Measurements from ENCODE around the gene PCDHGA2.
"Not testable (repeated sequence)": the region's sequence is repeated elsewhere in the genome, so short reads cannot be mapped to it uniquely, and the experiment has no call there.

The PCDHGA2 gene

GRCh38 chr5:141328231-141328630, 10.3 kb upstream of the PCDHGA2 start:
- H3K9me3 ChIP-seq (ENCODE audit: severe bottlenecking) = peaks cover 15% of the 10 kb centered on the region
- TF ChIP-seq CTCF (IDR thresholded peaks at IDR 0.05; ENCODE audit: low read depth, low read length) = no peak
- H3K27ac ChIP-seq = no peak overlapping the region
- no peaks in the 10 kb centered on the region for H3K36me3 ChIP-seq
- no peak for DNase-seq
- H3K27me3 ChIP-seq (ENCODE audit: insufficient read depth, low read depth, severe bottlenecking) = no peaks in the 10 kb centered on the region
- no peak overlapping the region for H3K4me3 ChIP-seq (ENCODE audit: low read depth, low read length)

- no peaks in the 10 kb centered on the region for H3K27me3 ChIP-seq (ENCODE audit: insufficient read depth, low read depth, severe bottlenecking)
- peaks cover 18% of the 10 kb centered on the region for H3K9me3 ChIP-seq (ENCODE audit: severe bottlenecking)
- H3K4me3 ChIP-seq (ENCODE audit: low read depth, low read length) = no peak within 1 kb of the TSS
- no peaks in the 10 kb centered on the region for H3K36me3 ChIP-seq
- DNase-seq = peak; percentile 31
- no peak within 1 kb of the TSS for H3K27ac ChIP-seq
- TF ChIP-seq CTCF (IDR thresholded peaks at IDR 0.05; ENCODE audit: low read depth, low read length) = peak; percentile 42; the same call in 1 of the 2 replicates
Measured at GRCh38 chr5:141330299-141331080, 8.1 kb upstream of the PCDHGA2 start, which contains the start of gene PCDHGA1. Gene PCDHGA1 (plus strand): TSS chr5:141330514.

GRCh38 chr5:141332571-141332970, 6.0 kb upstream of the PCDHGA2 start:
- H3K27me3 ChIP-seq (ENCODE audit: insufficient read depth, low read depth, severe bottlenecking); H3K4me3 ChIP-seq (ENCODE audit: low read depth, low read length); H3K36me3 ChIP-seq; DNase-seq; H3K27ac ChIP-seq: not testable (repeated sequence)
- H3K9me3 ChIP-seq (ENCODE audit: severe bottlenecking) = peaks cover 18% of the 10 kb centered on the region

GRCh38 chr5:141340781-141341354, 2.3 kb downstream of the PCDHGA2 start:
- H3K27ac ChIP-seq; H3K4me3 ChIP-seq (ENCODE audit: low read depth, low read length); DNase-seq; H3K36me3 ChIP-seq; H3K27me3 ChIP-seq (ENCODE audit: insufficient read depth, low read depth, severe bottlenecking): not testable (repeated sequence)
- H3K9me3 ChIP-seq (ENCODE audit: severe bottlenecking) = peaks cover 23% of the 10 kb centered on the region

- DNase-seq = no peak
- Histone ChIP-seq H3K27ac (no peak overlapping the region), H3K27me3 (ENCODE audit: insufficient read depth, low read depth, severe bottlenecking) (no peaks in the 10 kb centered on the region), H3K9me3 (ENCODE audit: severe bottlenecking) (peaks cover 23% of the 10 kb centered on the region), H3K4me3 (ENCODE audit: low read depth, low read length) (no peak overlapping the region), H3K36me3 (no peaks in the 10 kb centered on the region)
- no peak for TF ChIP-seq CTCF (IDR thresholded peaks at IDR 0.05; ENCODE audit: low read depth, low read length)
Measured at GRCh38 chr5:141342773-141343172, 4.2 kb downstream of the PCDHGA2 start.

GRCh38 chr5:141343242-141343952, 4.8 kb downstream of the PCDHGA2 start, which contains the start of gene PCDHGA3:
Gene PCDHGA3 (plus strand): TSS chr5:141343829. CDS start chr5:141344034, 205 bp downstream.
- peaks cover 23% of the 10 kb centered on the region for H3K9me3 ChIP-seq (ENCODE audit: severe bottlenecking)
- no peak within 1 kb of the TSS for H3K4me3 ChIP-seq (ENCODE audit: low read depth, low read length)
- TF ChIP-seq CTCF (IDR thresholded peaks at IDR 0.05; ENCODE audit: low read depth, low read length) = peak; percentile 36; the same call in 1 of the 2 replicates
- H3K36me3 ChIP-seq = no peaks in the 10 kb centered on the region
- DNase-seq = no peak
- H3K27ac ChIP-seq = no peak within 1 kb of the TSS
- no peaks in the 10 kb centered on the region for H3K27me3 ChIP-seq (ENCODE audit: insufficient read depth, low read depth, severe bottlenecking)
